NCI-H82 treated with DMSO at 0.1 percent for 48 hours (cell line): Measurements from ENCODE around the gene RAB40C.

Experiments used
- DNase-seq: peaks from one replicate; lab custom pipeline; 2025; ENCODE audit not compliant: unreplicated experiment; lab: John Stamatoyannopoulos, UW

RAB40C gene

DNA sequence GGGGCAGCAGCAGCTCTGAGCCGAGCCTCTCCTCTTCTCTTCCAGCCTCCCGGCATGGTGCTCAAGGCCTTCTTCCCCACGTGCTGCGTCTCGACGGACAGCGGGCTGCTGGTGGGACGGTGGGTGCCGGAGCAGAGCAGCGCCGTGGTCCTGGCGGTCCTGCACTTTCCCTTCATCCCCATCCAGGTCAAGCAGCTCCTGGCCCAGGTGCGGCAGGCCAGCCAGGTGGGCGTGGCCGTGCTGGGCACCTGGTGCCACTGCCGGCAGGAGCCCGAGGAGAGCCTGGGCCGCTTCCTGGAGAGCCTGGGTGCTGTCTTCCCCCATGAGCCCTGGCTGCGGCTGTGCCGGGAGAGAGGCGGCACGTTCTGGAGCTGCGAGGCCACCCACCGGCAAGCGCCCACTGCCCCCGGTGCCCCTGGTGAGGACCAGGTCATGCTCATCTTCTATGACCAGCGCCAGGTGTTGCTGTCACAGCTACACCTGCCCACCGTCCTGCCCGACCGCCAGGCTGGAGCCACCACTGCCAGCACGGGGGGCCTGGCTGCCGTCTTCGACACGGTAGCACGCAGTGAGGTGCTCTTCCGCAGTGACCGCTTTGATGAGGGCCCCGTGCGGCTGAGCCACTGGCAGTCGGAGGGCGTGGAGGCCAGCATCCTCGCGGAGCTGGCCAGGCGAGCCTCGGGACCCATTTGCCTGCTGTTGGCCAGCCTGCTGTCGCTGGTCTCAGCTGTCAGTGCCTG lies 15.7 kb upstream of the RAB40C start:
- no peak for DNase-seq

DNA sequence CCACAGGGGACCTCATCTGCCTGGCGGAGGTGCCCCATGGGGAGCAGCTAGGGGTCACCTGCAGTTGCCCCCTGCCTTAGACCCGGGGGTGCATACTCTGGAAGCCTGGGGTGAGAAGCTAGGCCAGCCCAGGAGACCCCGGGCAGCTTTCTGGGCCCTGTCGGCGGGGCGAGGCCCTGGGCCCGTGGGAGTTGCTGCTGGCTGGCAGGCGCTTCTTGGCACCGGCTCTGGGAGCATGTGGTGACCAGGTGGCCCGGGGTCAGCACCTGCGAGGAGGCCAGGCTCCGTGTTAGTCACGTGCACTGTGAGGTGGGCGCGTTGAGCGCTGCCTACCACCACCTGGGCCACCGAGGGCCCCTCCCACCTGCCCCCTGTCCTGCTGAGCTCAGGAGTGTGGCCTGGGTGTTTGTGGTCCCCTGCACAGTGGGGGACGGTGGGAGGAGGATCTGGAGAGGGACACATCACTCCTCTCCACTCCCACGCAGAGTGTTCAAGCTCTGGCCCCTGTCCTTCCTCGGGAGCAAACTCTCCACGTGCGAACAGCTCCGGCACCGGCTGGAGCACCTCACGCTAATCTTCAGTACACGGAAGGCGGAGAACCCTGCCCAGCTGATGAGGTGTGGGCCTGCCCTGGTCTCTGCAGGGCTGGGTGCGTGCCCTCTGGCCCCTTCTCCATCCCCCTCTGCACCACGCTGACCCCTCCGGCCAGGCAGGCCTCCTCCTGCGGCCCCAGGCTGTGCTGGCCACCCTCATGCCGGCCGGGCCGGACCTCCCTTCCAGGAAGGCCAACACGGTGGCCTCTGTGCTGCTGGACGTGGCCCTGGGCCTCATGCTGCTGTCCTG lies 14.3 kb upstream of the RAB40C start:
- no peak for DNase-seq

DNA sequence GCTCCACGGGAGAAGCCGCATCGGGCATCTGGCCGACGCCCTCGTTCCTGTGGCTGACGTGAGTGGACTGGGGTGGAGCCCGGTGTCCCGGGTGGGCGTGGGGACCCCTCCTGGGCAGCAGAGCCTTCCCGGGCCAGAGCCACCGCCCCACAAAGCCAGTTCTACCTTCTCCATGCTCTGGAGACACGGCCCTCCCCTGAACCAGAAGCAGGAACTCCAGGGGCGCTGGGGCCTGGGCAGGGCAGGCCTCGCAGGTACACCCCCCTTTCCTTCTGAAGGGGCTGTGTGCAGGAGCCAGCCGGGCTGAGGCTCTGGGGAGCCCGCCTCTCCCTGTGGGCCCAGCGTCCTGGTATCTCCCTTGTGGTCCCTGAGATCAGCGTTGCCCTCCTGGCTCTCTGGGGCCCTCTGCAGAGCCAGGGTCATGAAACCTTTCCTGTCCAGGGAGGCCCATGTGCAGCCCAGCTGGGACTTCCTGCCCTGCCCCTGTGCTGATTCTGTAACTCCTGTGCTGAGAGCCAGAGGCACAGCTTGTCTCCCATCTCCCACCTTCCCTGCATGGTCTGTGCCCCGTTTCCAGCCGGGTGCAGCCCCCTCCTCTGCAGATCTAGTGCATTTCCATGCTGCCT lies 13.6 kb upstream of the RAB40C start:
- DNase-seq = no peak

DNA sequence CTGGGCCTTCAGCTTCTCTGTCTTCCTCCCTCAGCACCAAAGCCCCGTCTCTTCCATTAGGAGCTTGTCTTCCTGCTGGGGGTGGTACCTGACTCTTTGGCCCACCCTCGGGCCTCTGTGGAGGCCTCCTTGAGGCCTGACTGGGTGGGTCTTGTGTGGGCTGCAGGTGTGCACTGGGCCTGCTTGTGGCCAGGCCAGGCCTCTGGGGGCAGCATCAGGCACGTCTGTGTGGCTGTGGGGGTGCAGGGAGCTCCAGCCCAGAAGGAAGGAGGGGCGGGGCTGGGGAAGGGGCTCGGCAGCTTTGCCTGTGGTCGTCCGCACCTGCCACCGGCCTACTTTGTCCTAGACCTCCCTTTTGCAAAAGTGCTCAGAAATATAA lies 13.1 kb upstream of the RAB40C start:
- no peak for DNase-seq

DNA sequence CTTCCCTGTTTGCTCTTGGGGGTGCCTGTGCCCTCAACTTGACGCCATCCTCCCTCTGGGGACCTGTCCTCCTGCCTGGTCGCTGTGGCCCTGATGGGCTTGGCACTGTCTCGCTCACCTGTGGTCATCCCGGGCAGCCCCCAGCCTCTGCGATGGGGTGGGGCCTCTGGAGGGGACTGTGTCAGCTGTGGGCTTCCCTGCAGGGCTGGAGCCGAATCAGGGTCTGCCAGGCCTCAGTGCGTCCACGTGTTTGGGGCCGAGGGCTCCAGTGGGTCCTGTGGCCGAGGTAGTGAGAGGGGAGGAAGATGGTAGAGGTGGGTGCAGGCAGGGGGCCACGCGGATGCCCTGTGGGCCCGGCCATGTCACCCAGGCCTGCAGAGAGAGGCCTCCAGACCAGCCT lies 12.1 kb upstream of the RAB40C start:
- DNase-seq = no peak

DNA sequence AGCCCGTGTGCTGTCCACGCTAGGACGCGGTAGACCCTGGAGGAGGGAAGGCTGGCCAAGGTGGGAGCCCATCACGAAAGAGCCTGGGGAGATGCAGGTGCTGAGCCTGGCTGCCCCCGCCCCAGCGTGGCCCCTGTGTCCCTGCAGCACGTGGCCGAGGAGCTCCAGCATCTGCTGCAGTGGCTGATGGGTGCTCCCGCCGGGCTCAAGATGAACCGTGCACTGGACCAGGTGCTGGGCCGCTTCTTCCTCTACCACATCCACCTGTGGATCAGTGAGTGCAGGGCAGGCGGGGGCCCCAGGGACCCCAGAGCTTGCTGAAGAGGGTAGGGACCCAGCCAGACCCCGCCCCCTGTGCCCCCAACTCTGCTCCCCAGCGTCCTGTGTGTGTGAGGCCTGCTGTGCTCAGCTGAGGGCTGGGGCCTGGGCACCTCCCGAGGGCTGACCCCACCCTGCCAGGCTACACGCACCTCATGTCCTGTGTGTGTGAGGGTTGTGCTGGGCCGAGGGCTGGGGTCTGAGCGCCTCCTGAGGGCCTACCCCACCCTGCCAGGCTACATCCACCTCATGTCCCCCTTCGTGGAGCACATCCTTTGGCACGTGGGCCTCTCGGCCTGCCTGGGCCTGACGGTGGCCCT lies 11.5 kb upstream of the RAB40C start:
- no peak for DNase-seq

DNA sequence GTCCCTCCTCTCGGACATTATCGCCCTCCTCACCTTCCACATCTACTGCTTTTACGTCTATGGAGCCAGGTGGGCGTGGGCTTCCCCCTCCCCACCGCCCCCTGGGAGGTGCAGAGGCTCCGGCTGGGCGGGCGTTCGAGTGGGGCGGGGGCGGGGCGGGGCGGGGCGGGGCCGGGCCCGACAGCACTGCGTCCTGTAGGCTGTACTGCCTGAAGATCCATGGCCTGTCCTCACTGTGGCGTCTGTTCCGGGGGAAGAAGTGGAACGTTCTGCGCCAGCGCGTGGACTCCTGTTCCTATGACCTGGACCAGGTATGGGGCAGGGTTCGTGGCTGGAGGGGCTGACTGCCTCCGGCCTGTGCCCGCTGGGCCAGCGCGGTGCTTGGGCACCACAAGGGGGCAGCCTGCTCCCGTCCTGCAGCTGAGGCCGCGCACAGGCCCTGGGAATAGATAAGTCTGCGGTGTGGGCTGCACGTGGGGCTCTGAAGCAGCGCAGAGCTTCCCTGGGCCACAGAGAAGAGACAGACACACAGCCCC lies 10.9 kb upstream of the RAB40C start:
- peak; percentile 58 for DNase-seq

DNA sequence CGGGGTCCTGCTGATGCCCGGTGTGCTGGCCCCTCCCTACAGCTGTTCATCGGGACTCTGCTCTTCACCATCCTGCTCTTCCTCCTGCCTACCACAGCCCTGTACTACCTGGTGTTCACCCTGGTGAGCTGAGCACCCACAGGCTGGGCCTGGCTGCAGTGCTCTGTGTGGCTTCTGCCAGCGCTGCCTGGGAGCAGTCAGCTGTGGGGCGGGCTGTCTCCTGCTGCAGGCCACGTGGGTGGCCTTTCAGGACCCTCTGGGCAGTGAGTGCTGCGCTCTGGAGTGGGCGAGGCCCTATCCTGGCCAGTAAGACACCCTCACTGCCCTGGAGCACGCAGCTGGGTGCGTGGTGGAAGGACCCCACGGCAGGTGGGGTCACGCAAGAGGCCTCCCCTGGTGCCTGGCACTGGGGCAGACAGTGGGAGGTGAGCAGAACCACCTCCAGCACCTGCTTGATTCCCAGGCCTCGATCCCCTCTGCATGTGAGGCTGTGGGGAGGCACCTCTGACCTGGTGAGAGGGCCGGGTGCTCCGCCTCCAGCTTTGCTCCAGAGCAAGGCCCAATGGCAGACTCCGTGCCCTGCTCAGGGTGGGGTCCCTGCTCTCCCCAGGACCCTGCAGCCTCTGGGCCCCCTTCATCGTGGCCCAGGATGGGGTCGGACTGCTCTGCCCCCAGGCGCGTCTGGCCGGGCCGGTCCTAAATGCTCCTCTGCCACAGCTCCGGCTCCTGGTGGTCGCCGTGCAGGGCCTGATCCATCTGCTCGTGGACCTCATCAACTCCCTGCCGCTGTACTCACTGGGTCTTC lies 9.5 kb upstream of the RAB40C start:
- no peak for DNase-seq

DNA sequence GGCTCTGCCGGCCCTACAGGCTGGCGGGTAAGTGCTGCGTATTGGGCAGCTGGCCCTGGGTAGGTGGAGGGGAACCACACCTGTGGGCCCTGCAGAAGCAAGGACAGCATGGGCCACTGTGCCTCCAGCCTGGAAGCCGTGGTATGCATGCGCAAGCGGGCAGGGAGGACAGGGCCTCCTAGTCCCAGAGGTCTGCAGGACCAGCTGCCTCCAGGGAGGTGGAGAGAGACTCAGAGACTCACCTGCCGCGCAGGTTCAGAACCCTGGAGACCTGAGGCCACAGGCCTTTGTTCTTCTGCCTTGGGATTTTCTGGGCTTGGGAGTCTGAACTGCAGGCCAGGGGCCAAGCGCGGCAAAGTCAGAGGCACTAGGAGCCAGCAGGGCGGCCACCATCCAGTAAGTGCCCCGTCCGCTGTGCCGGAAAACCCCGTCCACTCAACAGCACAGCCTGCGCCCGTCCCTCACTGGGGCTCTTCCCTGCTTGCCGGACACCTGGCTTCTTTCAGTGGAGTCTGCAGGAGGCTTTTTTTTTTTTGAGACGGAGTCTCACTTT lies 8.8 kb upstream of the RAB40C start:
- DNase-seq = no peak

DNA sequence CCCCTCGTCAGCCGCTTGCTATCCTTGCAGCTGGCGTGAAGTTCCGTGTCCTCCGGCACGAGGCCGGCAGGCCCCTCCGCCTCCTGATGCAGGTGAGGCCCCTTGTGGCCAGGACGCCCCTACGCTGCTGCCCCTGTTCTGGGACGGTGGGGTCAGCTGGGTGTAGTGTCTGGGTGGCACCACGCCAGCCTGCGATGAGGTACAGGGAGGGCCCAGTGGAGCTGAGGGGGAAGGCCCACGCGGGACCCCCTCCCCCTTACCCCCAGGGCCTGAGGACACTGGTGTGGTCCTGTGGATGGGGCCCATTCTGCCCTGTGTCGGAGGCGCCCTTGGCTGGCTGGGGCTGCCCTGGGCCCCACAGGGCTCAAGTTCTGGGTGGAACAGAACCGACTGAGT lies 7.7 kb upstream of the RAB40C start:
- no peak for DNase-seq

DNA sequence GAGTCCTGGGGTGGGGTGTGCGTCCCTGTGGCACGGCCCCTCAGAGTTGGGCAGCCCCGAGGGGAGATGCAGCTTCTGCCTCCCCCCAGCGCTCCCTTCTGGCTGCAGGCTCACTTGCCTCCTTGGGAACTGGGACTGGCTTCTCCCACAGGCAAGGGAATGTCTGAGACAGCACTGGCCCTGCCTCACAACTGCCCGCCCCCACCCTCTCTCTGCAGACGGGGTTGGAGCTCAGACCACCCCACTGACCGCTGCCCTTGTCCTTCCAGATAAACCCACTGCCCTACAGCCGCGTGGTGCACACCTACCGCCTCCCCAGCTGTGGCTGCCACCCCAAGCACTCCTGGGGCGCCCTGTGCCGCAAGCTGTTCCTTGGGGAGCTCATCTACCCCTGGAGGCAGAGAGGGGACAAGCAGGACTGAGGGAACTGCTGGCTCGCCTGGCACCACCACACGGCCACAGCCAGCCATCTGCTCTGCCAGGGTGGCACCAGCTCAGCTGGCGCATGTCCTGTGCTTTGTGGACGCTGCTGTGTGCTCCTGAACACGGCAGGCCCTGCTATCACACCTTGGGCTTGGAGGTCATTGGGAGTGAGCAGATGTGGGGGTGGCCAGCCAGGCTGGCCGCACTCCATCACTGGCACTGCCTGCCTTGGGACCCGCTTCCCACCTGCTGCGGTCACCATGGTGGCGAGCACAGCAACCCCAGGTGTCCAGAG lies 7.1 kb upstream of the RAB40C start:
- no peak for DNase-seq

DNA sequence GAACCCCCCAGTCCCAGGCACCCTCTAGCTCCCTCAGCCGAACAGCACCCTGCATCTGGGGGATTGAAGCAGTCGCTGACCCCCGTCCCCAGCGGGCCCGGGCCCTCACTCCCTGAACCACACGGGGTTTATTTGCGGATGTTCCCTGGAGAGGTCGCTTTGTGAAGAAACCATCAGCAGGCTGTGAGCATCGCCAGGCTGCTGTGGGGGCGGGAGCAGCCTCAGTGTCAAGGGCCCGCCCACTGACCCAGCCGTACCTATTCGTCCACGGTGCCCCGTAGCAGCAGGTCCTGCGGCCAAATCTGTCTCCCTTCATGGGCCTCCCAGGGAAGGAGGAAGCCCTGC lies 6.4 kb upstream of the RAB40C start:
- no peak for DNase-seq

DNA sequence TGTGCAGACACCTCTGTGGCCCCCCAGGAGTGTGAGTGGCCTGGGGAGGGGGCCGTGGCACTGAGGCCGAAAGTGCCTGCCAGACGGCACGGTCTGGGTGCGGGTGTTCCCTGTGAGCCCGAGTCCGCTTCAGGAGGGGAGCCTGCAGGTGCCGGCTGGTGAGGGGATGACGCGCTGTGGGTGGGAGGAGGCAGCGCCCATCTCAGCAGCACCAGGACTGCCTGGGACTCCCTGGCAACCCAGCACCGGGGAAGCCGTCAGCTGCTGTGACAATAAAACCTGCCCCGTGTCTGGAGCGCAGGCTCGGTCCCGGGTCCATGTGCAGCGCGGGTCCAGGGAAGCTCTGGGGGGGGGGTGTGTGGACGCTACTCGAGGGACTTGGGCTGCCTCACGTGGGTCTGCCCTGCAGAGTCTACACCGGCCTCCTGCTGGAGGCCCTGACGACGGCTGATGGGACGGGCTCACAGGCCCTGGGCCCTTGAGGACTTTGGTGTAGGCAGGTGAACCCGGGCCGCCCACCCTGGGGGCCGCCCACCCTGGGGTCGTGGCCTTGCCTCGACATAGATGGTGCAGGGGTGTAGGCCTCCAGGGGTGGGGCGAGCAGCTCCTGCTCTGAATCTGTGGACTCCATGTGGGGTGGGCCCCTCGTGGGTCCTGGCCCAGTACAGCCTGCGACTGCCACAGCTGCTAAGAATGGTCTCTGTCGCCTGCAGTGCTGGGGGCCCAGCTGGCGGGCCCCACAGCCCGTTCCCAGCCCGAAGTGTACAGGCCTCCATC lies 5.9 kb upstream of the RAB40C start:
- DNase-seq = no peak

DNA sequence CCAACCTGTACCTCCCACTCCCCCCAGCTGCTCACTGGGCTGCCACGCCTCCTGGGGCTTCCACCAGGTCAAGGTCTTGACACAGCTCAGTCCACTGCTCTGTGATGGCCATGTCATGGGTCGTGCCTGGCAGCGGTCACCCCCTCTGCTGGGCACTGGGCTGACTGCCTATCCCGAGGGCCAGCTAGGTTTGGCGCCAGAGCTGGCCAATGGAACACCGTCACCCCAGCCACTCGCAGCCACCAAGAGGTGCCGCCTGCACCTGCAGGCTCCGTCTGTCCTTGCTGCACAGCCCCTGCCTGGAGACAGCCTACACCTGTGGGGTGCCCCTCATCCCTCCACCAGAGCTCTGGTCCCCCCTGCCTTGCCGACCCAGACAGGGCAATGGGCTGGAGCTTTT lies 4.5 kb upstream of the RAB40C start:
- DNase-seq = no peak

DNA sequence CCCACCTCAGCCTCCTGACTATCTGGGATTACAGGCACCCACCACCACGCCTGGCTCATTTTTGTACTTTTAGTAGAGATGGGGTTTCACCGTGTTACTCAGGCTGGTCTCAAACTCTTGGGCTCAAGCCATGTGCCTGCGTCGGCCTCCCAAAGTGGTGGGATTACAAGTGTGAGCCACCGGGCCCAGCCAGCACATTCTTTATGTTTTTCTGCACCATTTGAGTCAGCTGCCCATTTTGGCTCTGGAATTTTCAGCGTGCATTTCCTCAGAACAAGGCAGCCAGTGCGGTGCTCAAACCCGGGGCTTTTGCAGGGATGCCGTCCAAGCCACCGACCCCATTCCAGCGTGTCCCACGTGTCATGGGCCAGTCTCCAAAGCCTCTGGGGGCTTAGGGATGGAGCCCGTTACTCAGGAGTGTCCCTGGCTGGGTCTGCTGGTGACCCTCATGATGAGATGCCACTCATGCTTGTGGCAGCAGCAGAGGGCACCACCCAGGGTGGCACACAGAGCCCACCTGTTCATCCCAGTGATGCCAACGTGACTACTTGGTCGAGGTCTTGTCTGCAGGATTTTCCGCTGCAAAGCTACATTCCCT lies 3.7 kb upstream of the RAB40C start:
- no peak for DNase-seq

DNA sequence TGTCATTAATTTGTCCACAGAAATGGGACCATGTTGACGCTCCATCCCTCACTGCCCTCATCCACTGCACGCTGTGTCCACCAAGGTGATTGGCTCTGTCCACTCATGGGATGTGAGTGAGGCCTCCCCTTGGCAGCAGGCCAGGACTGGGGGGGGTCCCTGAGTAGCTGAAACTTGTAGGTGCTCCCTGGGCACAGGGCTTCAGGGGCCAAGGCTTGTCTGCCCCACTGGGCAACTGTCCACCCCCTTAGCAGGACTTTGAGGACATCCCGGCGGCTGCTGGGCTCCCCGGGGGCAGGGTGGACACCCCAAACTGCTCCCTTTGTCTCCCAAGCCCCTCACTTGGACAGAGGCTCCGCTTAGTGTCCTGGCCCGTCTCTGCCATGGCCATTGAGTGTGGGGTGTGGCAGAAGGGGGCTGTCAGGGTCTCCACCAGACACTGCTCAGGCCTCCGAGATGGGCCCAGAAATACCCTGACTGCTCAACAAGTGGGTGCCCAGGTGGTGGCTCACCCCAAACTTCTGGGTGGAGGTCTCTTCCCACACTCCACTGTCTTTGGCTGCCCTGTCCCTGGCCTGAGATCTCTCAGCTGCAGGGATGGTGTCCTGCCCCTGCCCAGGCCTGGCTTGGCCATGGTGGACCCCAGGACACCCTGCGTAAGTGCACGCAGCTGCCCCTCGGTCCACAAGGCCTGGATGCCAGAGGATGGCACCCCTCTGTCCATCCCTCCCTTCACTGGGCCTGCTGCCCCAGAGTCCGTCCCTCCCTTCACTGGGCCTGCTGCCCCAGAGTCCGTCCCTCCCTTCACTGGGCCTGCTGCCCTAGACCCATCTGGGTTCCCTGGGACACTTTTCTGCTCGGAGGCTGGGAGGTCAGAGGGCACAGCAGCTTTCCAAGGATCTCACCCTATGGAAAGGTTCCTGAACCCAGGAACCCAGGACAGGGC lies 2.9 kb upstream of the RAB40C start:
- DNase-seq = no peak

DNA sequence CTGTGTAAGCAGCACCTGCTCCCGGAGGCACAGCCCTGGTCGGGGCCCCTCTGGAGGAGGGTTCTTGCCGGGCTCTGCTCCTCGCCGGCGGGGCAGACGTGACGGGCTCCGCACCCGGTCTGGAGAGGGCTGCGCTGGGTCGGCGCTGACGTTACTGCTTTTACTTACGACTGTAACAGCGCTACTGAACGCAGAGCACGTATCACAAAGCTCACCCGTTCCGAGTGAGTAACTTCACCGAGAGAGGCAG lies 1.3 kb upstream of the RAB40C start:
- no peak for DNase-seq
